GM21381 (cell line): ENCODE results near the gene AUTS2.

ENCODE experiments used
- ATAC-seq: cut with Tn5 transposase; IDR thresholded peaks from one replicate; pipeline ENCODE4 v1.9.1; 2021; ENCODE audit warnings: mild to moderate bottlenecking, moderate library complexity; ENCODE audit not compliant: unreplicated experiment

Gene AUTS2

GRCh38 chr7:69922026-69922803 lies 323.9 kb downstream of the AUTS2 start:
- peak; percentile 82 for ATAC-seq

DNA sequence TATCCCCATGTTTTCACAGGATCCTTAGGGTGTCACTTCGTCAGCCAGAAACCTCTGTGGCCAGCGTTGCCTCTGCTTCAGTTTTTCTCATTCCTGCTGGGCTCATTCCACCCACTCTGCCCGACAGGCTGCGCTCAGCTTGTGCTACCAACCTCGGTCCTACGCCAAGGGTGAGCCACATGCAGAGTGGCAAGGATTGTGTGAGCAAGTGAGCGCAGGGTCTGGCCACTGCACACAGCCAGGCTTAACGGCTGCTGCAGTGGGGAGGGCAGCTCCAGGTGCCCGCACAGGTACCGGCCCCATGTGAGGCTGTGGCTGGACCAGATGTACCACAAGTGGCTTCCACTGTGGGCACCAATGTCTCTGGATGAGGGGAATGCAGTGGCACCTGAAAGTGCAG lies 329.2 kb downstream of the AUTS2 start:
- no peak for ATAC-seq

DNA sequence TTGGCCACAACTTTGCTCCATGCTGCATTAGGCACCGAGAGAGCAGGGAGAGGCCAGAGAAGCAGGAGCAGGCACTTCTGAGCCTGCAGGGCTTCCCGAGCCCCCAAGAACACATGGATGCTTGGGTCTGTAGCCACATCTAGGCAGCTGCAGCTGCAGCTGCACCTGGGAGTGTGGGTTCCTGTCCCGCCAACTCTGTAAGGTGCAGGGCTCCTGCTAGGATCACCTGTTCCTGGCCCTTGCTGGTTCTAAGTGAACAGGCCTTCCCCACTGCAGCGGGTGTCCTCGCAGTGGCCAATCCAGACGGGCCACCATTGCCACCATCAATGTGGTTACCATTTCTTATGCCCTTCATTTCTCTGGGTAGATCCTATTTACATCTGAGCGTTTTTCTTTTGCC lies 330.3 kb downstream of the AUTS2 start:
- no peak for ATAC-seq

DNA sequence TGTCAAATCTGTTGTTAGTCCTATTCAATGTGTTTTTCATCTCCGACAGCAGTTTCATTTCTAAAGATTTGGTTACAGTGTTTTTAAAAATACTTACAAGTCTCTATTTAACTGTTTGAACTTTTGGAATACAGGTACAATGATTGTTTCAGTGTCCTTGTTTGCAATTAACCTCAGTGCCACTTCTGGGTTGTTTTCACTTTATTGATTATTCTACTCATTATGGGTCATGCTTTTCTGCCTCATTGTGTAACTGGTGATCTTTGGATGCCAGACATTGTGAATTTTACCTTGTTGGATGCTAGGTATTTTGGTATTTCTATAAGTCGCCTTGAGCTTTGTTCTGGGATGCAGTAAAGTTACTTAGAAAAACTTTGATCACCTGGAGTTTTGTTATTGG lies 331.3 kb downstream of the AUTS2 start:
- ATAC-seq: no peak

- no peak for ATAC-seq
Measured at GRCh38 chr7:69932034-69932628, 333.9 kb downstream of the AUTS2 start.

GRCh38 chr7:69934144-69934903 lies 336.0 kb downstream of the AUTS2 start:
- ATAC-seq: no peak

GRCh38 chr7:69935107-69935506 lies 336.8 kb downstream of the AUTS2 start:
- ATAC-seq: no peak

GRCh38 chr7:69937097-69937496 lies 338.8 kb downstream of the AUTS2 start:
- ATAC-seq: no peak

DNA sequence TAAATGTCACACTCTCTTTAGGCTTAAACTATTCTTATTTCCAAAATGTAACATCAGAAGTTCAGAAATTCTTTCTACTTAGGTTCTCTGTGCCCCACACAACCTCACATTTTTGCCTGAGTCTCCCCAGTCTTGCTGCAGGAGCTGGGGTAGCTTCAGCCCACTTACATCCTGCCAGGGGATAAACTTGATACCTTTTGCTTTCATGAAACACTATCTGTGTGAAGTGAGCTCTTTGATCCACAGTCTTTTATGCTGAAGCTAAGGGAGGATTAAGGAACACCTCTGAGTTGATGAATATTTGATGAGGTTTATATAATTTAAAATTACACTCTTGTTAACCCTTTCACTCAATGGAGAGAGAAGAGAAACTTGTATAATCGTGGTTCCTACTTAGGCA lies 341.0 kb downstream of the AUTS2 start:
- no peak for ATAC-seq

DNA sequence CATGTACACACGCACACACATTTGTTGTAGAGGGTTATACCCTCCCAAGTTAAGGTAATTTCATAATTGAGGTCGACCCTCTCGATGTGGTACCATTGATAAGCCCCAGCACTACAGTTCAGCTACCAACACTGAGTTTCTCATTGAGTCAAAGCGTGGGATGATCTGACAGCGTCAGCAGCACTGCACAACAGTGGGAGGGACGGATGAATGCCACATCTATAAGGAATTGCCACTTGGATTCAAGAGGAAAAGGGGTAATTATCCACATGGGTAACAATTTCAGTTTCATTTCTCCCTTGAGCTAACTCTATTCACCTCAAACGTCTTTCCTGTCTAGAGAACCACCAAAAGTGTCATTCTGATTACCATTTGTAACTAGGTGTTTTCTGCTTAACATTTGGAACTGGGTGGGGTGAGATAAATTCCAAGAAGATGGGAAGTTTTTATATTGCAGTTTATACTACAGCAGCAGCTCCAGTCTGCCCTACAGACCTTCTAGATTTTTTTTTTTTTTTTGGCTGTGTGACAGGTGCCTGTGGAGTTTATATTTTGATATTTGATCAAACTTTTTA lies 342.9 kb downstream of the AUTS2 start:
- no peak for ATAC-seq

DNA sequence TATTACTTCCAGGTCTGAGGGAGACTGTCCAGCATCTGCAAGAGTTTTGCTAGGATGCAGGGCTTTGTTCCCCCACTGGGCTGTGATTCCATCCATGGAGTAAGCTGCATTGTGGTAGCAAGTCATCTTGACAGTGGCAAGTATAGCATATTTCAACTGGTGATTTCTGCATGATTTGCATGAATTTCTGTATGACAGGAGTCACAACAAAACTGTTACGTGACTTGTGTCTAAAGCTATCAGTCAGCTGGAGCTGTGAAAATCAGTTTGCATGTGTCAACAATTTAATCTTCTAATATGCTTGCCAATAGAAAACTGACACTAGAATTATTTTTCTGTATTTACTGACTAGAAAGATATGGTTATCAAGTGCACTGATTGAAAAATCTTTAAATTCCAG lies 344.3 kb downstream of the AUTS2 start:
- no peak for ATAC-seq

DNA sequence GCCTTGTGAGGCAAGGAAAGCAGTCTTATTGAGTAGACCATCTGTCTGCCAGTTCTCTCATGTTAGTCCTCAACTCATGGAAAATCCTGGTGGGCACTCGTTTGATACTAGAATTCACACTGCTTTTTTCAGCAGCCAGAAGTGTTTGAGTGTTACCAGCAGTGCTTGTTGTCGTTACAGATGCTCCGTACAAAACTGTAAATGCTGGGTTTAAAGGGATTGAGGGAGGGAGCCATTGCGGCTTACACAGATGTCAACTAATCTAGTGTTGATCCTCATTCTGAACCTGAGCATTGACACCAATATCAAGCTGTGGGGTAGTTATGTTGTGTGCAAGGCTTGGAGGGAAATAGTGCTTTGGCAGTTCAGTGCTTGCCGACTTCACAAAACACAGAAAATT lies 348.6 kb downstream of the AUTS2 start:
- ATAC-seq: no peak

GRCh38 chr7:69947998-69948397 lies 349.7 kb downstream of the AUTS2 start:
- ATAC-seq: no peak

GRCh38 chr7:69949122-69949521 lies 350.8 kb downstream of the AUTS2 start:
- no peak for ATAC-seq

GRCh38 chr7:69951458-69951857 lies 353.2 kb downstream of the AUTS2 start:
- no peak for ATAC-seq

- ATAC-seq: no peak
Measured at GRCh38 chr7:69953136-69954067, 355.1 kb downstream of the AUTS2 start.

DNA sequence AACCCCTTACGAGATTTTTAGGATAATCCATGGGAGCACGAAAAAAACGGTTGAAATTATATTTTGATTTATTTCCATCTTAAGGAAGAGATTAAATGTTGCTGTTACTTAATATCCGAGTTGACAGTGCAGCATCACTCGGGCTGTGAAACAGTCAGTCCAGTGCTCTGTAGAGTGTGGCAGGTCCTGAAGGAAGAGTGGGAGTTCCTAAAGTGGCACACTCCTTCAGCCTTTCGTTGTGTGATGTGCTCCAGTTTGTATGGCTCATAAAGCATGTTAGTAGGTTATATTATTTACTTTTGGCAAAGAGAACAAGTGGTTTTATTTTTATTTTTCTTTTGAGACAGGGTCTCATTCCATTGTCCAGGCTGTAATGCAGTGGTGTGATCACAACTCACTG lies 358.3 kb downstream of the AUTS2 start:
- ATAC-seq: no peak

- ATAC-seq: no peak
Measured at GRCh38 chr7:69957661-69958060, 359.4 kb downstream of the AUTS2 start.

GRCh38 chr7:69959789-69960499 lies 361.7 kb downstream of the AUTS2 start:
- ATAC-seq: no peak

- no peak for ATAC-seq
Measured at GRCh38 chr7:69961436-69961835, 363.2 kb downstream of the AUTS2 start.
